Thyroid gland (tissue), 4 donors: ENCODE data around the gene ATG4D. TPM values are rescaled to one million over a fixed set of nuclear protein-coding genes. Genes with fewer than 3 reads are reported as not detected.
A peak's percentile ranks its signal among the peaks of the same experiment; 100 is the strongest.

Source experiments
- DNase-seq, 2 donors: peaks; one replicate each; pipeline ENCODE4 v3.0.0-alpha.2; 2019
- H3K27ac ChIP-seq, 3 donors: fragments of 200-600 bp; sonication (generic); 1 replicate in 2 of 3; 2 replicates in 1 of 3; pipeline ENCODE4 v1.5.1; 2016 to 2019; ENCODE audit warnings: mild to moderate bottlenecking in 1 of 3, moderate library complexity in 1 of 3
- H3K27me3 ChIP-seq: fragments of 200-600 bp; sonication (generic); one replicate; pipeline ENCODE4 v1.5.1; 2019
- H3K36me3 ChIP-seq, 2 donors: fragments of 200-600 bp; sonication (generic); one replicate each; pipeline ENCODE4 v1.5.1; 2016 to 2019
- H3K4me1 ChIP-seq, 2 donors: fragments of 200-600 bp; sonication (generic); one replicate each; pipeline ENCODE4 v1.5.1; 2017 to 2019
- H3K4me3 ChIP-seq, 3 donors: fragments of 200-600 bp; sonication (generic); replicated peaks in 1 of 3; 1 replicate in 2 of 3; 2 replicates in 1 of 3; pipeline ENCODE4 v1.5.1; 2016; ENCODE audit warnings: mild to moderate bottlenecking in 1 of 3
- H3K9me3 ChIP-seq: fragments of 200-600 bp; sonication (generic); one replicate; pipeline ENCODE4 v1.5.1; 2017
- CTCF ChIP-seq, 6 experiments: fragments of 200-600 bp in 3 of 6; fragments of 450-650 bp in 3 of 6; sonication (generic) in 3 of 6; IDR thresholded peaks; one replicate each; pipeline ENCODE4 v1.5.1; 2016 to 2019; ENCODE audit warnings: antibody characterized with exemption in 6 of 6, mild to moderate bottlenecking in 2 of 6, inconsistent platforms in 1 of 6, moderate library complexity in 1 of 6
- POLR2A ChIP-seq, 2 donors: fragments of 450-650 bp; IDR thresholded peaks; one replicate each; pipeline ENCODE4 v1.6.1; 2017; ENCODE audit warnings: antibody characterized with exemption in 2 of 2, mild to moderate bottlenecking in 2 of 2, moderate library complexity in 1 of 2
- whole genome bisulfite sequencing, 2 donors: methylation state at CpG; one replicate each; pipeline ENCODE4 v1.1.5; 2017; 5-methylcytosine and 5-hydroxymethylcytosine counted together
- intact Hi-C: fragments of 100-400 bp; cut with DNase I; formaldehyde crosslinking; loops from one replicate; pipeline ENCODE4 v1.15.1; 2023
- total RNA-seq, 4 donors: library from RNA; depleted of rRNA; stranded (reverse); fragments of >200 nt; gene quantifications; one replicate each; pipeline ENCODE4 v1.2.3, GENCODE V29; 2016

The ATG4D gene
- total RNA-seq, 4 donors from 2014 or later: 28.4 to 37.0 (median 31.3) TPM

DNA sequence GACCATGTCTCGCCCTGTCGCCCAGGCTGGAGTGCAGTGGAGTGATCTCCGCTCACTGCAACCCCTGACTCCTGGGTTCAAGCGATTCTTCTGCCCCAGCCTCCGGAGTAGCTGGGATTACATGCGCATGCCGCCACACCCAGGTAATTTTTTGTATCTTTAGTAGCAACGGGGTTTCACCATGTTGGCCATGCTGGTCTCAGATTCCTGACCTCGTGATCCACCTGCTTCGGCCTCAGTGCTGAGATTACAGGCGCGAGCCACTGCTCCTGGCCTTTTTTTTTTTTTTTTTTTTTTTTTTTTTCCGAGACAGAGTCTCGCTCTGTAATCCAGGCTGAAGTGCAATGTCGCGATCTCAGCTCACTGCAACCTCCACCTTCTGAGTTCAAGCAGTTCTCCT, 35.7 kb upstream of the ATG4D start:
- Histone ChIP-seq H3K27me3 (no peaks in the 10 kb centered on the region), H3K4me1 (peaks cover 5 to 9% of the 10 kb centered on the region in 2 donors), H3K27ac (no peak overlapping the region), H3K9me3 (no peaks in the 10 kb centered on the region), H3K36me3 (no peaks in the 10 kb centered on the region), H3K4me3 (no peak overlapping the region)
- WGBS, 2 donors: 81 to 89% methylated on average over 16 of the region's 16 CpGs
- DNase-seq: no peak
- TF ChIP-seq CTCF (IDR thresholded peaks at IDR 0.05): no peak
- no peak for TF ChIP-seq POLR2A (IDR thresholded peaks at IDR 0.05)
- intact Hi-C loops: loop anchor here (10.0 kb wide), 1 partner anchor 57 kb away; the partner anchor contains the start of genes CDKN2D and KRI1

- no peaks in the 10 kb centered on the region for H3K36me3 ChIP-seq
- TF ChIP-seq POLR2A (IDR thresholded peaks at IDR 0.05) (no peak), CTCF (IDR thresholded peaks at IDR 0.05) (no peak)
- no peaks in the 10 kb centered on the region for H3K27me3 ChIP-seq
- no peaks in the 10 kb centered on the region for H3K9me3 ChIP-seq
- H3K4me1 ChIP-seq: peaks cover 0 to 3% of the 10 kb centered on the region in 2 donors
- no peak overlapping the region for H3K4me3 ChIP-seq
- intact Hi-C loops: loop anchor here (10.0 kb wide), 1 partner anchor 56 kb away; the partner anchor contains the start of genes CDKN2D and KRI1
- H3K27ac ChIP-seq: no peak overlapping the region
- DNase-seq: no peak
- 92 to 95% methylated on average over 3 of the region's 3 CpGs for WGBS, 2 donors
Measured at GRCh38 chr19:10508707-10509106, 35.0 kb upstream of the ATG4D start.

- peaks cover 3 to 7% of the 10 kb centered on the region in 2 donors for H3K4me1 ChIP-seq
Measured at GRCh38 chr19:10510301-10510802, 33.4 kb upstream of the ATG4D start.

DNA sequence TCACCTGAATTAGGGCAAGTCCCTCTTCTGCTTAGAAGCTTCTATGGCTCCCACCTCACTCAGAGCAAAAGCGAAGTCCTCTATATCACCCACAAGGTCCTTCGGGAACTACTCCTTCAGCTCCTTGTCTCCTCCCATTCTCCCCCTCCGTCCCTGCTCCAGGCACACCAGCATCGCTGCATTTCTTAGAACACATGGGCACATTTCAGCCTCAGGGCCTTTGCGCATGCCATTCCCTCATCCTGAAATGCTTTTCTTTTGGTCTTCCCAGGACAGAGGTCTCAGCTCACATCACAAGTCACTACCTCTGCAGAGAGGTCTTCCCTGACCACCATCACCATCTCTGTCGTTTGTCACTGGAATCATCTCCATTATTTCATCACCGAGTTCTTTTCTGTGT, 30.5 kb upstream of the ATG4D start:
- Histone ChIP-seq H3K27ac (no peak overlapping the region), H3K36me3 (no peaks in the 10 kb centered on the region), H3K27me3 (peaks cover 11% of the 10 kb centered on the region), H3K4me1 (peaks cover 14 to 20% of the 10 kb centered on the region in 2 donors), H3K4me3 (no peak overlapping the region), H3K9me3 (no peaks in the 10 kb centered on the region)
- DNase-seq: no peak
- WGBS, 2 donors: 85% methylated on average over 7 of the region's 7 CpGs
- intact Hi-C loops: no loop called here
- TF ChIP-seq CTCF (IDR thresholded peaks at IDR 0.05): no peak
- TF ChIP-seq POLR2A (IDR thresholded peaks at IDR 0.05): no peak

More at GRCh38 chr19:10510301-10510802, 33.4 kb upstream of the ATG4D start:
- intact Hi-C loops: no loop called here
- Histone ChIP-seq H3K4me3 (no peak overlapping the region), H3K27ac (no peak overlapping the region), H3K36me3 (no peaks in the 10 kb centered on the region), H3K9me3 (no peaks in the 10 kb centered on the region), H3K27me3 (peaks cover 4% of the 10 kb centered on the region)
- TF ChIP-seq POLR2A (IDR thresholded peaks at IDR 0.05) (no peak), CTCF (IDR thresholded peaks at IDR 0.05) (peak; percentile 17 to 68 (median 40))
- 5 to 11% methylated on average over 13 of the region's 15 CpGs for WGBS, 2 donors
- no peak for DNase-seq

GRCh38 chr19:10514211-10515145, 29.2 kb upstream of the ATG4D start:
- H3K4me1 ChIP-seq: peaks cover 16 to 25% of the 10 kb centered on the region in 2 donors
- 21 to 26% methylated on average over 18 to 35 of the region's 107 CpGs for WGBS, 2 donors
- no peak overlapping the region for H3K4me3 ChIP-seq
- DNase-seq: no peak
- TF ChIP-seq CTCF (IDR thresholded peaks at IDR 0.05) (no peak), POLR2A (IDR thresholded peaks at IDR 0.05) (no peak)
- no peaks in the 10 kb centered on the region for H3K9me3 ChIP-seq
- no peaks in the 10 kb centered on the region for H3K36me3 ChIP-seq
- peaks cover 11% of the 10 kb centered on the region for H3K27me3 ChIP-seq
- intact Hi-C loops: no loop called here
- H3K27ac ChIP-seq: no peak overlapping the region
